DMS153 (cell line): ENCODE results near the gene RACGAP1.

ENCODE experiments used
- DNase-seq: peaks from one replicate; lab custom pipeline; 2025; lab: John Stamatoyannopoulos, UW

Gene RACGAP1

DNA sequence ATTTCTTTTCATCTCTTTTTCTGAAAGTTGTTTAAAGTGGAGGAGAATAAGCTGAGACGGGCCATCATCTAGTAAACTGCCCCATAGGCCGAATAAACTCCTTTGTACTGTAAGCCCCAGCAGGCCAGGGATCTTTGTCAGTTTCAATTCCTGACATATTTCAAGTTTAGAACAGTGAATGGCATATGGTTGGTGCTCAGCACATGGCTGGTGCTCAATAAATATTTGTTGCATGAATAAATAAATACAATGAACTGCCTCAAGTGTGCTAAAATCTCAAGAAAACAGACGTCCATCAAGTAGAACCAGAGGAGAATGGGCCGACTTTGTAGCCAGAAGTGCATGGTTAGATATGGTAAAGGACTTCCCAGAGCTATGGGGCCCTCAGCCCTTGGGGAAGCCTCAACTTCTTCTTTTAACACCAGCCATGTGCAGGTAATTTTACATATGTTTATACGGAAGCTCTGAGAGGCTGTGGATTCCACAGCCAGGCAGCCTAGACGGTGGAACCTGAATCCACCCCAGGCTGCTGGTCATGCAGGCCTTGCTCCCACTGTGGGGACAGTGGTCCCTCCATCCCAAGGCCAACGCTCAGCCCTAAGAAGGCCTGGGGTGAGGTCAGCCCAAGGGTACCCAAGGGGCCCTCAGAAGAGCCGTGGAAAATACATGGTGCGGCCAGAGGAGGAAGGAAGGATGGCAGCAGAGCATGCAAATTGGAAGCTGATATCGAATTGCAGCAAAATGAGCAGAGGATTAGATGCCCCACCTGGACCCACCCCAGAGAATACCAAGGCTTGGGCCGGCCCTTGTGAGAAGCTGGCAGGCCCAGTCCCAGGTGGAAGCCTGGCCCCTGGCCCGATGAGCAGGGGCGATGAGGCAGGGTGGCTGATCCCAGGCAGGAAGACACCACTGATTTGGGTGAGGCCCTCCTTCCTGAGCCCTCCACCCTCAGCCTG lies 83.5 kb downstream of the RACGAP1 start:
- no peak for DNase-seq

DNA sequence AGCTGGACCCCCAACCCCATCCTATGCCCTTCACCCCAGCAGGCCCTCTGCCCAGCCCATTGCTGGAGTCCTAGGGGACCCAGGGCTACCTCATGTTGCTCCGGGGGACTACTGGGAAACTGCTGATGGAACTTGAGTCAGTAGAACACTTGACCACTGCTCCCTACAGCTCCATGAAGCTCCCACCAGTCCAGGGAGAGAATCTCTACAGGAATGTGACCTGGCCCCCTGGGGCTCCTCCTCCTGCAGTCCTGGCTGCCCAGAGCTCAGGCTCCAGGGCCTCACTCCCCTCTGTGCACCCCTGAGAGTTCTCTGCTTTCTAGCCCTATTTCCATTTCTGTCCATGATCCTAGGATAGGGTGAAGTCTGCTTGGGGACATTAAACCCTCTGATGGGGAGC lies 85.6 kb downstream of the RACGAP1 start:
- no peak for DNase-seq

DNA sequence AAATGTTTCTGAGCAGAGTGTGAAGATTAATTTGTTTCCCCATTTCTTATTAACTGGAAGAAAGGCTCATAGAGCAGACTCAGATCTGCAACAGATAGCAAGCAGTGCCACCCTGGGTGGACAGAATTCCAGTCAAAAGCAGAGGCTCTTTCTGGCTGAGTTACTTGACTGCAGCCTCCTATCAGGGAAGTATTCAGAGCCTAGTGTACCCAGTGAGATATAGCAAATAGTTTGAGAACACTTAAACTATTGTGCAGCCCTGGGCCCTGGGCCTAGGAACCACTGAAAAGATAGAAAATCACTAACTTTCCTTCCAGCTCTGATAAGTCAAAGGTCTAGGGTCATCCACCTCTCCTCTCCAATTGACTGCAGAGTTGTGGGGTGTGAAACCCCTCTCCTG lies 86.0 kb downstream of the RACGAP1 start:
- DNase-seq: no peak
